Measurements from ENCODE around the gene ADH4. TPM values are rescaled to one million over a fixed set of nuclear protein-coding genes. Genes with fewer than 3 reads are reported as not detected.

Gene ADH4
- total and polyA plus RNA-seq, 10 of the 15 experiments (the other 5 are each of a cell fraction or from before 2014, with no cell fraction given), result not detected

DNA sequence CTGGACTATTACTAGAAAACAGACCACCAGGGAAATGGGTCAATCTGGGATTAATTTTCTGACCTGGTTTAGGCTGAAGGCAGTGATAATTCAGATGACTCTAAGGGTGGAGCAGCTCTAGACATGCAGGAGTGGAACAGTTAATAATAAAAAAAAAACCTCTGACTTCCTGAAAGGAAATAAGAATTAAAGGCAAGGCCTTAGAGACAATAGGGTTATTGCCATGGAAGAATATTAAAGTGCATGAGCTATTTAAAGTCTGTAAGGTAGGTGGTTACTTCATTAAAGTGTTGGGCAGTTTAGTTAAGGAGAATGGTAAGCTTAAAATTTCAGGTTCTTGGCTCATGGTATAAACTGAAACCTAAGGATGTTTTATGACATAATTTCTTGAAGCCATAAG is 40.9 kb downstream of the ADH4 start:
- H3K9ac ChIP-seq (ENCODE audit: control insufficient read depth, insufficient read depth, low read length), result no peak overlapping the region
- H3K36me3 ChIP-seq (ENCODE audit: control insufficient read depth in 2 of 2, insufficient read depth in 2 of 2, low read length in 1 of 2), result no peaks in the 10 kb centered on the region
- FAIRE-seq (no peak), ATAC-seq (no peak), DNase-seq (ENCODE audit: low read depth, low spot score) (no peak)
- CTCF ChIA-PET, result interaction anchor here (0.8 kb wide), 1 partner anchor 46 kb away, joined by 3 read pairs; no protein-coding TSS in a partner anchor
- H2AFZ ChIP-seq (ENCODE audit: control insufficient read depth, low read depth, low read length), result no peak overlapping the region
- H3K79me2 ChIP-seq (ENCODE audit: control insufficient read depth, insufficient read depth, low read length), result no peaks in the 10 kb centered on the region
- no peaks in the 10 kb centered on the region for H3K4me1 ChIP-seq (ENCODE audit: control insufficient read depth, insufficient read depth, low read length)
- no peaks in the 10 kb centered on the region for H4K20me1 ChIP-seq (ENCODE audit: control insufficient read depth, insufficient read depth)
- TF ChIP-seq, protein P1, sequence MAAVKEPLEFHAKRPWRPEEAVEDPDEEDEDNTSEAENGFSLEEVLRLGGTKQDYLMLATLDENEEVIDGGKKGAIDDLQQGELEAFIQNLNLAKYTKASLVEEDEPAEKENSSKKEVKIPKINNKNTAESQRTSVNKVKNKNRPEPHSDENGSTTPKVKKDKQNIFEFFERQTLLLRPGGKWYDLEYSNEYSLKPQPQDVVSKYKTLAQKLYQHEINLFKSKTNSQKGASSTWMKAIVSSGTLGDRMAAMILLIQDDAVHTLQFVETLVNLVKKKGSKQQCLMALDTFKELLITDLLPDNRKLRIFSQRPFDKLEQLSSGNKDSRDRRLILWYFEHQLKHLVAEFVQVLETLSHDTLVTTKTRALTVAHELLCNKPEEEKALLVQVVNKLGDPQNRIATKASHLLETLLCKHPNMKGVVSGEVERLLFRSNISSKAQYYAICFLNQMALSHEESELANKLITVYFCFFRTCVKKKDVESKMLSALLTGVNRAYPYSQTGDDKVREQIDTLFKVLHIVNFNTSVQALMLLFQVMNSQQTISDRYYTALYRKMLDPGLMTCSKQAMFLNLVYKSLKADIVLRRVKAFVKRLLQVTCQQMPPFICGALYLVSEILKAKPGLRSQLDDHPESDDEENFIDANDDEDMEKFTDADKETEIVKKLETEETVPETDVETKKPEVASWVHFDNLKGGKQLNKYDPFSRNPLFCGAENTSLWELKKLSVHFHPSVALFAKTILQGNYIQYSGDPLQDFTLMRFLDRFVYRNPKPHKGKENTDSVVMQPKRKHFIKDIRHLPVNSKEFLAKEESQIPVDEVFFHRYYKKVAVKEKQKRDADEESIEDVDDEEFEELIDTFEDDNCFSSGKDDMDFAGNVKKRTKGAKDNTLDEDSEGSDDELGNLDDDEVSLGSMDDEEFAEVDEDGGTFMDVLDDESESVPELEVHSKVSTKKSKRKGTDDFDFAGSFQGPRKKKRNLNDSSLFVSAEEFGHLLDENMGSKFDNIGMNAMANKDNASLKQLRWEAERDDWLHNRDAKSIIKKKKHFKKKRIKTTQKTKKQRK (IDR thresholded peaks at IDR 0.05; ENCODE audit: low read depth, low read length), result no peak
- TF ChIP-seq TCF7 (IDR thresholded peaks at IDR 0.05; ENCODE audit: borderline replicate concordance) (no peak), BCL11A (IDR thresholded peaks at IDR 0.05; ENCODE audit: low read depth, low read length) (no peak), MEF2B (IDR thresholded peaks at IDR 0.05; ENCODE audit: partially characterized antibody, poor library complexity, severe bottlenecking) (no peak), SREBF1 (IDR thresholded peaks at IDR 0.05; ENCODE audit: low read length) (no peak), IKZF1 (conservative IDR thresholded peaks at IDR 0.05) (no peak), EGR1 (IDR thresholded peaks at IDR 0.05; ENCODE audit: borderline replicate concordance in 1 of 2, low read depth in 2 of 2, low read length in 2 of 2) (no peak), SUPT20H (IDR thresholded peaks at IDR 0.05; ENCODE audit: borderline replicate concordance, control insufficient read depth, low read depth, low read length) (no peak), MTA2 (IDR thresholded peaks at IDR 0.05; ENCODE audit: low read depth) (no peak), SMAD5 (IDR thresholded peaks at IDR 0.05; ENCODE audit: low read depth) (no peak)
- TF ChIP-seq, protein P2, sequence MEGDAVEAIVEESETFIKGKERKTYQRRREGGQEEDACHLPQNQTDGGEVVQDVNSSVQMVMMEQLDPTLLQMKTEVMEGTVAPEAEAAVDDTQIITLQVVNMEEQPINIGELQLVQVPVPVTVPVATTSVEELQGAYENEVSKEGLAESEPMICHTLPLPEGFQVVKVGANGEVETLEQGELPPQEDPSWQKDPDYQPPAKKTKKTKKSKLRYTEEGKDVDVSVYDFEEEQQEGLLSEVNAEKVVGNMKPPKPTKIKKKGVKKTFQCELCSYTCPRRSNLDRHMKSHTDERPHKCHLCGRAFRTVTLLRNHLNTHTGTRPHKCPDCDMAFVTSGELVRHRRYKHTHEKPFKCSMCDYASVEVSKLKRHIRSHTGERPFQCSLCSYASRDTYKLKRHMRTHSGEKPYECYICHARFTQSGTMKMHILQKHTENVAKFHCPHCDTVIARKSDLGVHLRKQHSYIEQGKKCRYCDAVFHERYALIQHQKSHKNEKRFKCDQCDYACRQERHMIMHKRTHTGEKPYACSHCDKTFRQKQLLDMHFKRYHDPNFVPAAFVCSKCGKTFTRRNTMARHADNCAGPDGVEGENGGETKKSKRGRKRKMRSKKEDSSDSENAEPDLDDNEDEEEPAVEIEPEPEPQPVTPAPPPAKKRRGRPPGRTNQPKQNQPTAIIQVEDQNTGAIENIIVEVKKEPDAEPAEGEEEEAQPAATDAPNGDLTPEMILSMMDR (IDR thresholded peaks at IDR 0.05 in 2 of 3, conservative IDR thresholded peaks at IDR 0.05 in 1 of 3; ENCODE audit: control insufficient read depth in 2 of 3, extremely low read depth in 1 of 3, insufficient read depth in 1 of 3, low read depth in 3 of 3, low read length in 3 of 3), result no peak
- TF ChIP-seq, protein P3, sequence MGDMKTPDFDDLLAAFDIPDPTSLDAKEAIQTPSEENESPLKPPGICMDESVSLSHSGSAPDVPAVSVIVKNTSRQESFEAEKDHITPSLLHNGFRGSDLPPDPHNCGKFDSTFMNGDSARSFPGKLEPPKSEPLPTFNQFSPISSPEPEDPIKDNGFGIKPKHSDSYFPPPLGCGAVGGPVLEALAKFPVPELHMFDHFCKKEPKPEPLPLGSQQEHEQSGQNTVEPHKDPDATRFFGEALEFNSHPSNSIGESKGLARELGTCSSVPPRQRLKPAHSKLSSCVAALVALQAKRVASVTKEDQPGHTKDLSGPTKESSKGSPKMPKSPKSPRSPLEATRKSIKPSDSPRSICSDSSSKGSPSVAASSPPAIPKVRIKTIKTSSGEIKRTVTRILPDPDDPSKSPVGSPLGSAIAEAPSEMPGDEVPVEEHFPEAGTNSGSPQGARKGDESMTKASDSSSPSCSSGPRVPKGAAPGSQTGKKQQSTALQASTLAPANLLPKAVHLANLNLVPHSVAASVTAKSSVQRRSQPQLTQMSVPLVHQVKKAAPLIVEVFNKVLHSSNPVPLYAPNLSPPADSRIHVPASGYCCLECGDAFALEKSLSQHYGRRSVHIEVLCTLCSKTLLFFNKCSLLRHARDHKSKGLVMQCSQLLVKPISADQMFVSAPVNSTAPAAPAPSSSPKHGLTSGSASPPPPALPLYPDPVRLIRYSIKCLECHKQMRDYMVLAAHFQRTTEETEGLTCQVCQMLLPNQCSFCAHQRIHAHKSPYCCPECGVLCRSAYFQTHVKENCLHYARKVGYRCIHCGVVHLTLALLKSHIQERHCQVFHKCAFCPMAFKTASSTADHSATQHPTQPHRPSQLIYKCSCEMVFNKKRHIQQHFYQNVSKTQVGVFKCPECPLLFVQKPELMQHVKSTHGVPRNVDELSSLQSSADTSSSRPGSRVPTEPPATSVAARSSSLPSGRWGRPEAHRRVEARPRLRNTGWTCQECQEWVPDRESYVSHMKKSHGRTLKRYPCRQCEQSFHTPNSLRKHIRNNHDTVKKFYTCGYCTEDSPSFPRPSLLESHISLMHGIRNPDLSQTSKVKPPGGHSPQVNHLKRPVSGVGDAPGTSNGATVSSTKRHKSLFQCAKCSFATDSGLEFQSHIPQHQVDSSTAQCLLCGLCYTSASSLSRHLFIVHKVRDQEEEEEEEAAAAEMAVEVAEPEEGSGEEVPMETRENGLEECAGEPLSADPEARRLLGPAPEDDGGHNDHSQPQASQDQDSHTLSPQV (IDR thresholded peaks at IDR 0.05), result no peak
- no peaks in the 10 kb centered on the region for H3K9me3 ChIP-seq (replicated peaks; ENCODE audit: control insufficient read depth, insufficient read depth, low read length)
- H3K4me2 ChIP-seq (ENCODE audit: control insufficient read depth, insufficient read depth), result no peak overlapping the region
- POLR2A ChIA-PET, result no interaction called here
- intact Hi-C loops (cut with micrococcal nuclease; ENCODE audit: unreplicated experiment) (no loop called here), in situ Hi-C loops (cut with MboI) (no loop called here)
- SMC1A ChIA-PET (ENCODE audit: uncharacterized antibody, unreplicated experiment), result interaction anchor here (1.4 to 1.9 kb wide), 2 partner anchors 14 to 300 kb away, joined by 3 to 6 read pairs; partner anchors contain the start of gene ADH5
- H3K27ac ChIP-seq (ENCODE audit: control insufficient read depth, insufficient read depth), result no peak overlapping the region
- RAD21 ChIA-PET (ENCODE audit: unreplicated experiment), result interaction anchor here (1.2 kb wide), 1 partner anchor 15 kb away, joined by 3 read pairs; the partner anchor contains the start of gene ADH5
- no peak overlapping the region for H3K4me3 ChIP-seq
- no TSS peak for BruUV-seq (replicated peaks)
- H3K27me3 ChIP-seq (replicated peaks in 1 of 2; ENCODE audit: control insufficient read depth in 2 of 2, insufficient read depth in 2 of 2, low read length in 1 of 2), result no peaks in the 10 kb centered on the region
